Head of caudate nucleus (tissue), 42 donors: ENCODE data around the gene UIMC1.
A peak's percentile ranks its signal among the peaks of the same experiment; 100 is the strongest.
"Not testable (repeated sequence)": the region's sequence is repeated elsewhere in the genome, so short reads cannot be mapped to it uniquely, and the experiment has no call there.

ENCODE experiments used
- DNase-seq, 42 donors: peaks; one replicate each; pipeline versions ENCODE4 v3.0.0 to v3.0.0-alpha.2; 2020 to 2021; ENCODE audit warnings: mixed read lengths in 7 of 42
- intact Hi-C: fragments of 100-400 bp; cut with DNase I; formaldehyde crosslinking; loops from one replicate; pipeline ENCODE4 v1.15.0; 2022

The UIMC1 gene

DNA sequence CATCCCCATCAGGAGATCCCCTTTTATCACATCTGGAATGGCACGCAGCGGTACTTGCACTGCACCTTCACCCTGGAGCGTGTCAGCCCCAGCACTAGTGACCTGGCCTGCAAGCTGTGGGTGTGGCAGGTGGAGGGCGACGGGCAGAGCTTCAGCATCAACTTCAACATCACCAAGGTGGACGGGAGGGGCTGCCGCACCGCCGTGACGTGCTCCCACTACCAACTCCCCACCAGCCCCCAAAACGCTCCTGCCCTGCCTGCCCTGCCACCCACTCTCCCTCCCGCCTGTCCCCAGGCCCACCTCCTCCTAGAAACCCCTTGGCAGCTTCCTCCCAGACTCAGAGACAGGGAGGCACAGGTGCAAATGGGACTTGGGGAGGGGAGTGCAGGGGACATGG is 128.1 kb downstream of the UIMC1 start:
- DNase-seq = no peak
- intact Hi-C loops = no loop called here

DNA sequence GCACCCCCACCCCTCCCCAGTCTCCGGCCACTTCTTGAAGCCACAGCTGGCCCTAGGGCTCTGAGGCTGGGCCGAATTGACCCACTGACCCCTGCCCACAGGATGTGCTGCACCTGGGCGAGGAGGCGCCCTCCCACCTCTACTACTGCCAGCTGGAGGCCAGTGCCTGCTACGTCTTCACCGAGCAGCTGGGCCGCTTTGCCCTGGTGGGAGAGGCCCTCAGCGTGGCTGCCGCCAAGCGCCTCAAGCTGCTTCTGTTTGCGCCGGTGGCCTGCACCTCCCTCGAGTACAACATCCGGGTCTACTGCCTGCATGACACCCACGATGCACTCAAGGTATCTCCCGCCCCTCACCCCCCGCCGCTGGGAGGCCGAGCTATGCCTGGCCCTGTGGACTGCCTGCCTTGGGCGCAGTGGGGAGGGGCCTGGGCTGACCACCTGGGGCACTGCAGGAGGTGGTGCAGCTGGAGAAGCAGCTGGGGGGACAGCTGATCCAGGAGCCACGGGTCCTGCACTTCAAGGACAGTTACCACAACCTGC is 128.7 kb downstream of the UIMC1 start:
- no peak for DNase-seq
- intact Hi-C loops = no loop called here

DNA sequence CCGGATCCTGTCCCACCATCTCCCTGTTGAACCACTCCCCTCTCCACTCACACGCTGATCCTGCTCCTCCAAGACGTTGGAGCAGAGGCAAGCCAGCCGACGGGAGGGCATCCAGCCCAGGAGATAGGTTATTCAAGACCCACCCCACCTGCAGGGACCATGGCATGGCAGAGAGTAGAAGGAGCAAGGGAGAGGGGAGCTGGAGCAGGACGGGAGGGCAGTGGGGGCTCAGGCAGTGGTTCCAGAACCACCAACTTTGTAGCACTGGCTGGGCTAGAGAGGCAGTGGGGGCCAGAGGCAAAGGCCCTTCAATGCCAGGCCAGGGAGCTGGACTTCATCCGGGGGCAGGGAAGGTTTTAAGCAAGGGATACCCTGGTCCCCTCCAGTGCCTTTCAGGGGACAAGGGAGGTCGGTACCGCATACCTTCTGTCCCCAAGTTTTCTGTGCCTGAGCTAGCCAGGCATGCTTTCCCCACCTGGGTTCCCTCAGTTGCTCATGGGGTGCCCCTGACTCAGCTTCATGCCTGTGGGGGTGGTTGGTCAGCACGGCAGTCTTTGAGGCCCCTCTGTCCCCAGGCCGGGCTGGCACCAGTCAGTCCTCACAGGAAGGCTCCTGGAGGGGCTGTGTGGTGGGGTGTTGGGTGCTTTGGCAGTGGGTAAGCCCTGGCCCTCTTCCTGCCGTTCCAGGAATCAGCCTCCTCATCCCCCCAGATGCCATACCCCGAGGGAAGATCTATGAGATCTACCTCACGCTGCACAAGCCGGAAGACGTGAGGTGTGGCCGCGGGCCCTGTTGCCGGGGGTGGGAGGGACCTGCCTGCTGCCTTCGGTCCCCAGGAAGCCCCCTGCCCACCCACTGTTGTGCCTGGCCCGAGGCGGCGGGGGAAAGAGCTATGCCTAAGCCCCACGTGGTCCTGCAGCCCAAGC is 129.8 kb downstream of the UIMC1 start:
- intact Hi-C loops = no loop called here
- no peak for DNase-seq

DNA sequence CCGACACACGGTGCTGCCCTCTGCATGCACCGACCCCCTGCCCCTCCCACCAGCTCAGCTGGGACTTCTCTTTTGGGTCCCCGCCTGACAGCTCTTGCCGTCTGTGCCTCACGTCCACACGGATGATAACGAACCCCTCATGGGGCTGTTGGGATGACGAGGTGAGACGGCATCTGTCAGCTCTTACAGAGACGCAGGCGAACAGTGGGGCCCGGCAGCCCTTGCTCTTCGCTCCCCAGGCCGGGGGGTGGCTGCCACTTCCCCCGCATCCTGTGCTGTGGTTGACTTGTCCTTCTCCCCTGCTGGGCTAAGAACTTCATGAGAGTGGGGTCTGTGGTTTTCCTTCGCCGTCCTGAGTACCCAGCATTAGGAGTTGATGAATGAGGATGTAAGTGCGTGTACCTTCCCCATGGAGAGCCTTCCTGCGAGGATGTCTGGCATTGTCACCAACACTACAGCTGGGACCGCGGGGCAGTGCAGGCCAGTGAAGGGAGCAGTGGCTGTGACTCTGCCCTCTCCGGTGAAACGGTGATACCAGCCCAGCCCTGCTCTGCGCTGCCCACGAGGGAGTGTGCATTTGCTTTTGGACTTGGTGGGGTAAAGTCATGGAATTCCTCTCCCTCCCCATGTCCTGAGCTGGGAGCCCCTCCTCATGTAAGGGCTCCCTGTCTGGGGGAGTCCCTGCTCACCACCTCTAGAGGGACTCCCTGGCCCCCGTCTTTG is 130.6 kb downstream of the UIMC1 start:
- intact Hi-C loops = no loop called here
- no peak for DNase-seq

DNA sequence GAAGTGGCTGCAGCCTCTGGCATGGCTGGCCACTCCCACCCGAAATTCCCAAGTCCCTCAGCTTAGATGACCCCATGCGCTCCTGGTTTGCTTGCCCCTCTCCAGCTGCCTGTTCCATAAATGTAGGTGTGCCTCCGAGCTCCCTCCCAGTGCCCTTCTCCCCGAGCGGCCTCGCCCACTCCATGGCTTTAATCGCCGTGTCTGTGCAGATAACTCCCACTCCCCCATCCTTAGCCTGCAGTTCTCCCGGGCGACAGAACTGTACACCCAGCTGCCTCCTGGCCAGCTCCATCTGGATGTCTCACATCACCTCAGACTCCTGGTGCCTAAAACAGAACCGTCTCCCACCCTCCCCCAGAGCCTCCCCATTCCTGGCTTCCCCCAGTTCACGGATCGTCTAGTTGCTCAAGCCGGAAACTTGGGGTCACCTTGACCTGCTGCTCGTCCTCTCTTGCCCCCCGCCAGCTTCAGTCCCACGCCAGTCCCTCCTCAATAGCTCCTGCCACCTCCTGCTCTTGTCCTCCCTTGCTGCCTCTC is 131.5 kb downstream of the UIMC1 start:
- intact Hi-C loops = no loop called here

DNA sequence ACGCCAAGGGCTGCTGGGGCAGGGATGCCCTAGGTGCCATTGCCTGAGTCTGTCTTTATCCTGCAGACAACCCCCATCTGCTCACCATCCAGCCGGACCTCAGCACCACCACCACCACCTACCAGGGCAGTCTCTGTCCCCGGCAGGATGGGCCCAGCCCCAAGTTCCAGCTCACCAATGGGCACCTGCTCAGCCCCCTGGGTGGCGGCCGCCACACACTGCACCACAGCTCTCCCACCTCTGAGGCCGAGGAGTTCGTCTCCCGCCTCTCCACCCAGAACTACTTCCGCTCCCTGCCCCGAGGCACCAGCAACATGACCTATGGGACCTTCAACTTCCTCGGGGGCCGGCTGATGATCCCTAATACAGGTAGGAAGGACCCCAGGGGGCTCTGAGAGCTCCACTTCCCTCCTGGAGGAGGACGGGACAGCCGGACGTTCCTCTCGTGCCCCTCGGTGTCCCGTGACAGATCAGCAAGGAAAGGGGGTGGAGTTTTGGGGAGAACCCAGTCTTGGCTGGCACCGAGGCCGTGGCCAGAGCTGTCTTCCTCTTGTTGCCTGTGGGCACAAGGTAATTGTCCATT is 132.3 kb downstream of the UIMC1 start:
- intact Hi-C loops = no loop called here
- DNase-seq = no peak

More for the DNA sequence above, 131.5 kb downstream of the UIMC1 start:
- DNase-seq = peak in 5 of 42 donors; percentile 31 to 57 (median 36)

DNA sequence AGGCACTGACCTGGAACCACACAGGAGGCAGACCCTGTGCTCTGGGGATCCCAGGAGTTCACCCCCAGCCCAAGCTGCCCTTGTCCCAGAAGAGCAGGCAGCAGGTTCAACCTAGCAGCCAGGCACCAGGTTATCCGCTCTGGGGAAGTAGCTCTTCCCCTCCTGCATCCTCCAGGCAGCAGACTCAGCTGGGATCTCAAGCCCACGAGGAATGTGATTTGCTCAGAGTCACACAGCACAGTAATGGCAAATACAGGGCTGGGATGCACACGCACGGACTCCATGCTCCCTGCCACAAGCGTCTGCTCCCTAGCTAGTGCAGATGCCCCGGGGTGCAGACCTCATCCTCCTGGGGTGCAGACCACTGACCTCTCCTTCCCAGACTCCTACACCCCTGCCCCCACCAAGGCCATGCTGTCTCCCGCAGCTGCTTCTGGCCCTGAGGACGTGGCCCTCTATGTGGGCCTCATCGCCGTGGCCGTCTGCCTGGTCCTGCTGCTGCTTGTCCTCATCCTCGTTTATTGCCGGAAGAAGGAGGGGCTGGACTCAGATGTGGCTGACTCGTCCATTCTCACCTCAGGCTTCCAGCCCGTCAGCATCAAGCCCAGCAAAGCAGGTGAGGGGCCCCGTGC is 132.9 kb downstream of the UIMC1 start:
- DNase-seq = peak in 27 of 42 donors; percentile 28 to 82 (median 48)
- intact Hi-C loops = no loop called here

DNA sequence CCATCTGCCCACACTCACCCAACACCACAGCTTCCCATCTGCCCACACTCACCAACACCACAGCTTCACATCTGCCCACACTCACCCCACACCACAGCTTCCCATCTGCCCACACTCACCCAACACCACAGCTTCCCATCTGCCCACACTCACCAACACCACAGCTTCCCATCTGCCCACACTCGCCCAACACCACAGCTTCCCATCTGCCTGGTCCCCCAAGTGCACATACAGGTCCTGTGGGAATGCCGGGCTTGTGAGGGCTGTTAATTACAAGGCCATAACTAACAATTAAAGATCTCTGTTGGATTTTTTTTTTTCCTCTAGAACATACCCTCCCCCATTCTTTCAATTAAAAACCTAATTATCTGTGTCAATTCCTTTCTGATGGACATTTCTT is 133.6 kb downstream of the UIMC1 start:
- intact Hi-C loops, DNase-seq: not testable (repeated sequence)

DNA sequence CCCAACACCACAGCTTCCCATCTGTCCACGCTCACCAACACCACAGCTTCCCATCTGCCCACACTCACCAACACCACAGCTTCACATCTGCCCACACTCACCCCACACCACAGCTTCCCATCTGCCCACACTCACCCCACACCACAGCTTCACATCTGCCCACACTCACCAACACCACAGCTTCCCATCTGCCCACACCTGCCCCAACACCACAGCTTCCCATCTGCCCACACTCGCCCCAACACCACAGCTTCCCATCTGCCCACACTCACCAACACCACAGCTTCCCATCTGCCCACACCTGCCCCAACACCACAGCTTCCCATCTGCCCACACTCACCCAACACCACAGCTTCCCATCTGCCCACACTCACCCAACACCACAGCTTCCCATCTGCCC is 134.0 kb downstream of the UIMC1 start:
- intact Hi-C loops, DNase-seq: not testable (repeated sequence)

DNA sequence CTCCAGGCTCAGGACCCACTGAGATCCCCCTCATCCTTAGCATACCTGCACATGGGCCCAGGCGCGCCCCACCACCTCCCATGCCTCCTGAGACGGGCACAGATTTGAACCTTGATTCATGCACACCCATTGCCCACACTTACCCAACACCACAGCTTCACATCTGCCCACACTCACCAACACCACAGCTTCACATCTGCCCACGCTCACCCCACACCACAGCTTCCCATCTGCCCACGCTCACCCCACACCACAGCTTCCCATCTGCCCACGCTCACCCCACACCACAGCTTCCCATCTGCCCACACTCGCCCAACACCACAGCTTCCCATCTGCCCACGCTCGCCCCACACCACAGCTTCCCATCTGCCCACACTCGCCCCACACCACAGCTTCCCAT is 135.9 kb downstream of the UIMC1 start:
- intact Hi-C loops, DNase-seq: not testable (repeated sequence)

DNA sequence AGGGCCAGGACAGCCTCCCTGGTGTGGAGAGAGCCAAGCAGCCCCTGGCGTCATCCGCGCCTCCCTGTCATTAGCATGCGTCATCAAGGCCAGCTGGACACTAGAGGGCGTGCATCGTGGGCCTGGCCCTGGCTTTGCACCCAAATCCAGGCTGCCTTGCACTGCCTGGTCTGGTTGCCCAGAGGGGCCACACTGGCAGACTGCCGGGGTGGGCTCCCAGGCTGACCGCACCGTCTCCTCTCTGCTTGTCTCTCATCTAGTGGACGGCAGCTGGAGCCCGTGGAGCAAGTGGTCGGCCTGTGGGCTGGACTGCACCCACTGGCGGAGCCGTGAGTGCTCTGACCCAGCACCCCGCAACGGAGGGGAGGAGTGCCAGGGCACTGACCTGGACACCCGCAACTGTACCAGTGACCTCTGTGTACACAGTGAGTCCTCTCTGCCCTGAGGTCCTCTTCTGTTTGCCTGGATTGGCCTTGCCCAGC is 136.4 kb downstream of the UIMC1 start:
- DNase-seq = peak in 16 of 42 donors; percentile 19 to 71 (median 40)
- intact Hi-C loops = no loop called here

DNA sequence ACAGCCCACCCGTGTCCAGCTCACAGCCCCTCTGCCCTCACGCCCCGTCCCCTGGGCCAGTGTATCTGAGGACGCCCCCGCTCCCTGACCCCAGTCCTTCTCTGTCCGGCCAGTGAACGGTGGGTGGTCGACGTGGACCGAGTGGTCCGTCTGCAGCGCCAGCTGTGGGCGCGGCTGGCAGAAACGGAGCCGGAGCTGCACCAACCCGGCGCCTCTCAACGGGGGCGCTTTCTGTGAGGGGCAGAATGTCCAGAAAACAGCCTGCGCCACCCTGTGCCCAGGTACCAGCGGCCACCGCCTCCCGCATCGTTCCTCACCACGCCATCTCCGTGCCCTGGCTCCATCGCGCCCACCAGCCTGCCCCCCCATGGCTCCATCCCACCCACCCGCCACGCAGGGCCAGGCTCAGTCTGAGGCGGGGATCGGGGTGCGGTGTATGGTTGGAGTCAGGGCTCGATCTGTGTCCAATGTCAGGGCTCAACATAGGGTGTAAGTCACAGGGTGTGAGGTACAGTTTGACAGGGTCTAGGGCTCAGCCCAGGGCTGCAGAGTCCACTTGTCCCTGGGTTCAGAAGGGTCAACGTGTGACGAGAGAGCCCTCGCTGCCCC is 137.0 kb downstream of the UIMC1 start:
- no peak for DNase-seq

DNA sequence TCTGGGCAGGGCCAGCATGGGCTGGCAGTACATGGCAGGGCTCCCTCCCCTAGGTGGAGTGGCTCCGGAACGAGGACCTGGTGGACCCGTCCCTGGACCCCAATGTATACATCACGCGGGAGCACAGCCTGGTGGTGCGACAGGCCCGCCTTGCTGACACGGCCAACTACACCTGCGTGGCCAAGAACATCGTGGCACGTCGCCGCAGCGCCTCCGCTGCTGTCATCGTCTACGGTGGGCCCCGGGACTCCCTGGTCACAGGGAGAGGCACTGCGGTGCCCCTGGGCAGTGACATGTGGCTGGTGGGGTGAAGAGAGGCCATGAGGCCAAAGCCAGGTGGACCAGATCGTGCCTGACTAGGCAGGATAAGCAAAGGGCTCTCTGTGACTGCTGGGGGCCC is 137.8 kb downstream of the UIMC1 start:
- no peak for DNase-seq
- intact Hi-C loops = no loop called here

More for the DNA sequence above, 137.0 kb downstream of the UIMC1 start:
- intact Hi-C loops = no loop called here

DNA sequence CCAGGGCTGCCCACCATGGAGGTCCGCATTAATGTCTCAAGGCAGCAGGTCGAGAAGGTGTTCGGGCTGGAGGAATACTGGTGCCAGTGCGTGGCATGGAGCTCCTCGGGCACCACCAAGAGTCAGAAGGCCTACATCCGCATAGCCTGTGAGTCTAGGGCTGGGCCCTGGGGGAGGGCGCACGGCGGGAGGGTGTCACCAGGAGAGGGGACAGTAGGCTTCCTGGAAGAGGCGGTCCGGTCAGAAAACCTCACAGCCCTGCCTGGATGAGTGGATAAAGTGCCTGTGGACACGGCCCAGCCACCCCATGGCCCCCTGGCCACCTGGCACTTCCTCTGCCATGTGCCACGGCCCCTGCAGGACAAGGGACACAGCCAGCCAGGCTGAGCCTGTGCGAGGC is 138.5 kb downstream of the UIMC1 start:
- intact Hi-C loops = no loop called here

DNA sequence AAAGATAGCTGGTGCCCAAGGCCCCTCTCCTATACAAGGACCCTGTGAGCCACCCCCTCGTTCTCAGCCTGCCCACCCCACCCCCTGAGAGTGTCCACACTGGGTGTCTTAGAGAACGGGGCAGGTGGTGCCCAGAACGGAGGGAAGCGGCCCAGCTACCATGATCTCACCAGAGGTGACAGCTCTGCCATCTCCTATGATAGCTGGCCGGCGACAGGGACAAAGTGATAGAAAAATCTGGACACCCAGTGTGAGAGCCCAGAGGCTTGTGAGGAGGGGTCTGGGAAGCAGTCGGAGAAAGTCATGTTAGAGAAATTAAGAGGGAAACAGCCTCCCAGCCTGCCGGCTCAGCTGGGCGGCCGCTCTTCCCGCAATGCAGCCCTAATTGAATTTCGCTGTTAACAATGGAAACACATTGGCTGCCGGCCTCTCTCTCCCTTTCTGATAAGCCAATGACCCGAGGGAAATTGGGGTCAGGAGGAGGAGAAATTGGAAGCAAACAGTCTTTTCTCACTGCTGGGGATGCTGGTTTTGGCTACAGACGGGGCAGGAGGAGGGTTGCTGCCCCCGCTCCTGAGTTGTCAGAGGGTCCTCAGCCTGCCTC is 139.8 kb downstream of the UIMC1 start:
- no peak for DNase-seq
- intact Hi-C loops = no loop called here

More for the DNA sequence above, 138.5 kb downstream of the UIMC1 start:
- no peak for DNase-seq

DNA sequence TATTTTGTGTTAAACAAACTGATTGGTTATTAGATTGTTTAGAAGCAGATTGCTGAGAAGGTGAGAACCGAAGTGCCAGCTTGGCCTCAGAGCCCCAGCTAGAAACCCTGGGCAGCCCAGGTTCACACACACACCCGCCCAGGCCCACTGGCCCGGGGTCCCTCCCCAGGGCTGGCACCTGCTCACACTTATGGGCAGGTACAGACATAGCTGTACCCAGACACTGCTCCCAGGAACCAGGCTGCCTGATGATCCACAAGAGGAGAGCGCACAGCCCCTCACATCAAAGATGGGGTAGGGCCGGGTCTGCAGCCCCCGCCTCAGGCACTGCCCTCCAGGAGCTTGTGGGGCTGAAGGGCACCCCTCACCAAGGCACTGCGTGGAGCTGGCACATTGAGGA is 140.6 kb downstream of the UIMC1 start:
- DNase-seq = no peak
- intact Hi-C loops = no loop called here

DNA sequence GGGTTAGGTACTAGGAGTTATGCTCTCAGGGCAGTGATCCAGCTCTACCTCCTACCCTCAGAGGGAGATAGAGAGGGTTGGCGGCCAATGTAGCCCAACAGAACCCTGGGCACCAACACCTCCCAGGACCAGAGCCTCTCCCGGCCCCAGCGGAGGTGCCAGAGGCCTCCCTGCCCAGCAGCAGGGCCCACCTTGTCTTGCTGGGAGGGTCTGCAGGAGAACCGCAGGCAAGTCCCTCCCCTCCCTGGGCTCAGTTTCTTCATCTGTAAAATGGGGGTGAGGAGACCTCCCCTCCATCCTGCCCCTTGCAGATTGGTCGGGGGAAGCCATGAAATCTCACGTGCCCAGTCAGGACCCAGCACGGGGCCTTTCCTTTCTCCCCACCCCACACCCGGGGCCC is 141.8 kb downstream of the UIMC1 start:
- DNase-seq = no peak
- intact Hi-C loops = no loop called here

DNA sequence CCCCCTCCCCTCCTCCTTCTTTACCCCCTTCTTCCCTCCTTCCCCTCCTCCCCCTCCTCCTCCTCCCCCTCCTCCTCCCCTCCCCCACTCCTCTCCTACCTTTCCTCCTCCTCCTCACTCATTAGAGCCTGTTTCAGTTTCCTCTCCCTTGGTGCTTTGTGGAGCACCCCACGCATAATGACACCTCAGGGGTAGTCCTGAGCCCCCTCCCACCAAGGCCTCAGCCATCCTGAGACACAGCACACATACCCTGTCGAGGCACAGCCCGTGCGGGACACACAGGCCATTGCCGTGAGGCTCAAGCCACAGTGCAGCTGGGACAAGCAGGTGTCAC is 142.8 kb downstream of the UIMC1 start:
- intact Hi-C loops = no loop called here

More for the DNA sequence above, 142.8 kb downstream of the UIMC1 start:
- DNase-seq = no peak
